OCI-LY3 (cell line): ENCODE measurements around the gene LDLRAD4.

ENCODE experiments used
- EZH2phosphoT487 ChIP-seq: fragments of 200-600 bp; shearing (Covaris generic); IDR thresholded peaks from 2 replicates; pipeline ENCODE4 v1.6.1; 2018; ENCODE audit warnings: antibody characterized with exemption, mixed run types, low read depth
- TF ChIP-seq, protein P1 (sequence below): fragments of 200-600, 300-600 bp; sonication (generic); IDR thresholded peaks from 2 replicates; pipeline ENCODE4 v1.5.1; 2014; ENCODE audit warnings: antibody characterized with exemption, low read length, low read depth

GRCh38 chr18:13354402-13354801 is 135.8 kb downstream of the LDLRAD4 start:
- TF ChIP-seq, protein P1, sequence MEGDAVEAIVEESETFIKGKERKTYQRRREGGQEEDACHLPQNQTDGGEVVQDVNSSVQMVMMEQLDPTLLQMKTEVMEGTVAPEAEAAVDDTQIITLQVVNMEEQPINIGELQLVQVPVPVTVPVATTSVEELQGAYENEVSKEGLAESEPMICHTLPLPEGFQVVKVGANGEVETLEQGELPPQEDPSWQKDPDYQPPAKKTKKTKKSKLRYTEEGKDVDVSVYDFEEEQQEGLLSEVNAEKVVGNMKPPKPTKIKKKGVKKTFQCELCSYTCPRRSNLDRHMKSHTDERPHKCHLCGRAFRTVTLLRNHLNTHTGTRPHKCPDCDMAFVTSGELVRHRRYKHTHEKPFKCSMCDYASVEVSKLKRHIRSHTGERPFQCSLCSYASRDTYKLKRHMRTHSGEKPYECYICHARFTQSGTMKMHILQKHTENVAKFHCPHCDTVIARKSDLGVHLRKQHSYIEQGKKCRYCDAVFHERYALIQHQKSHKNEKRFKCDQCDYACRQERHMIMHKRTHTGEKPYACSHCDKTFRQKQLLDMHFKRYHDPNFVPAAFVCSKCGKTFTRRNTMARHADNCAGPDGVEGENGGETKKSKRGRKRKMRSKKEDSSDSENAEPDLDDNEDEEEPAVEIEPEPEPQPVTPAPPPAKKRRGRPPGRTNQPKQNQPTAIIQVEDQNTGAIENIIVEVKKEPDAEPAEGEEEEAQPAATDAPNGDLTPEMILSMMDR = no peak
- no peak for TF ChIP-seq EZH2phosphoT487
